Activated CD4-positive, alpha-beta memory T cell treated with anti-CD3 and anti-CD28 coated beads for 36 hours (primary cell): ENCODE results near the gene CCER1. TPM values are rescaled to one million over a fixed set of nuclear protein-coding genes. Genes with fewer than 3 reads are reported as not detected.
A peak's percentile ranks its signal among the peaks of the same experiment; 100 is the strongest.

Experiments
- CTCF ChIA-PET: fragments of 350-600 bp; sonication (Branson Sonifier 250); formaldehyde crosslinking; loops from one replicate; lab custom pipeline; 2021; ENCODE audit warnings: antibody characterized with exemption, inconsistent platforms; lab: Charles Lee
- POLR2A ChIA-PET: fragments of 350-600 bp; sonication (Branson Sonifier 250); formaldehyde crosslinking; loops from one replicate; lab custom pipeline; 2021; ENCODE audit warnings: antibody characterized with exemption; lab: Charles Lee
- DNase-seq: peaks from one replicate; pipeline ENCODE4 v3.0.0-alpha.2; 2020
- H3K27ac Mint-ChIP-seq: one replicate; pipeline ENCODE4 v1.8.0; 2021; ENCODE audit warnings: mixed read lengths
- H3K27me3 Mint-ChIP-seq: one replicate; pipeline ENCODE4 v1.8.0; 2021; ENCODE audit warnings: mixed read lengths
- H3K36me3 Mint-ChIP-seq: one replicate; pipeline ENCODE4 v1.8.0; 2021; ENCODE audit warnings: mixed read lengths
- H3K4me1 Mint-ChIP-seq: one replicate; pipeline ENCODE4 v1.8.0; 2021; ENCODE audit warnings: low read depth, mixed read lengths
- H3K4me3 Mint-ChIP-seq: one replicate; pipeline ENCODE4 v1.8.0; 2021; ENCODE audit warnings: mild to moderate bottlenecking, mixed read lengths
- H3K9me3 Mint-ChIP-seq: one replicate; pipeline ENCODE4 v1.8.0; 2021; ENCODE audit warnings: mixed read lengths
- intact Hi-C: fragments of 100-400 bp; cut with micrococcal nuclease; formaldehyde crosslinking; loops from one replicate; pipeline ENCODE4 v1.15.1; 2023
- total RNA-seq, 2 experiments: library from RNA; stranded (reverse); gene quantifications; one replicate each; pipeline ENCODE4 v1.2.3, GENCODE V29; 2021

CCER1 gene
- total RNA-seq, 2 experiments from 2014 or later: not detected

GRCh38 chr12:90963946-90964345 lies 9.0 kb upstream of the CCER1 start:
- DNase-seq: no peak
- H3K9me3 Mint-ChIP-seq: no peaks in the 10 kb centered on the region
- intact Hi-C loops: no loop called here
- H3K27ac Mint-ChIP-seq: no peak overlapping the region
- ChIA-PET POLR2A (no interaction called here), CTCF (no interaction called here)
- H3K4me1 Mint-ChIP-seq: no peaks in the 10 kb centered on the region
- no peak overlapping the region for H3K4me3 Mint-ChIP-seq
- peaks cover 3% of the 10 kb centered on the region for H3K27me3 Mint-ChIP-seq
- no peaks in the 10 kb centered on the region for H3K36me3 Mint-ChIP-seq

GRCh38 chr12:90961154-90961553 lies 6.2 kb upstream of the CCER1 start:
- CTCF ChIA-PET: interaction anchor here (0.7 to 0.8 kb wide), 2 partner anchors 16 to 20 kb away, joined by 3 to 6 read pairs; no protein-coding TSS in a partner anchor
- intact Hi-C loops: no loop called here
- Mint-ChIP-seq H3K27ac (no peak overlapping the region), H3K4me1 (no peaks in the 10 kb centered on the region), H3K9me3 (no peaks in the 10 kb centered on the region), H3K4me3 (no peak overlapping the region), H3K36me3 (no peaks in the 10 kb centered on the region), H3K27me3 (no peaks in the 10 kb centered on the region)
- no peak for DNase-seq
- POLR2A ChIA-PET: no interaction called here

GRCh38 chr12:90959538-90960139 lies 4.7 kb upstream of the CCER1 start:
- CTCF ChIA-PET: interaction anchor here (2.3 kb wide), 1 partner anchor 14 kb away, joined by 18 read pairs; no protein-coding TSS in a partner anchor
- DNase-seq: no peak
- no peak overlapping the region for H3K27ac Mint-ChIP-seq
- no peaks in the 10 kb centered on the region for H3K4me1 Mint-ChIP-seq
- H3K4me3 Mint-ChIP-seq: no peak overlapping the region
- POLR2A ChIA-PET: no interaction called here
- H3K27me3 Mint-ChIP-seq: no peaks in the 10 kb centered on the region
- no peaks in the 10 kb centered on the region for H3K9me3 Mint-ChIP-seq
- no peaks in the 10 kb centered on the region for H3K36me3 Mint-ChIP-seq
- intact Hi-C loops: loop anchor here (1.0 kb wide), 1 partner anchor 14 kb away; no protein-coding TSS in a partner anchor

- no peaks in the 10 kb centered on the region for H3K27me3 Mint-ChIP-seq
- ChIA-PET CTCF (interaction anchor here (2.3 kb wide), 1 partner anchor 13 kb away, joined by 18 read pairs; no protein-coding TSS in a partner anchor), POLR2A (no interaction called here)
- no peak overlapping the region for H3K27ac Mint-ChIP-seq
- no peaks in the 10 kb centered on the region for H3K9me3 Mint-ChIP-seq
- intact Hi-C loops: loop anchor here (1.0 kb wide), 1 partner anchor 14 kb away; no protein-coding TSS in a partner anchor
- H3K36me3 Mint-ChIP-seq: no peaks in the 10 kb centered on the region
- H3K4me3 Mint-ChIP-seq: no peak overlapping the region
- no peak for DNase-seq
- no peaks in the 10 kb centered on the region for H3K4me1 Mint-ChIP-seq
Observed at GRCh38 chr12:90959032-90959431, 4.1 kb upstream of the CCER1 start.

GRCh38 chr12:90958347-90958746 lies 3.4 kb upstream of the CCER1 start:
- ChIA-PET CTCF (interaction anchor here (0.6 to 2.3 kb wide), 3 partner anchors 8 to 17 kb away, joined by 3 to 18 read pairs (median 3); no protein-coding TSS in a partner anchor), POLR2A (no interaction called here)
- H3K27me3 Mint-ChIP-seq: no peaks in the 10 kb centered on the region
- no peak for DNase-seq
- no peak overlapping the region for H3K27ac Mint-ChIP-seq
- intact Hi-C loops: no loop called here
- H3K36me3 Mint-ChIP-seq: no peaks in the 10 kb centered on the region
- no peaks in the 10 kb centered on the region for H3K4me1 Mint-ChIP-seq
- no peak overlapping the region for H3K4me3 Mint-ChIP-seq
- no peaks in the 10 kb centered on the region for H3K9me3 Mint-ChIP-seq

- CTCF ChIA-PET: no interaction called here
- no peak overlapping the region for H3K27ac Mint-ChIP-seq
- no peak for DNase-seq
- no peak overlapping the region for H3K4me3 Mint-ChIP-seq
- no peaks in the 10 kb centered on the region for H3K4me1 Mint-ChIP-seq
- H3K27me3 Mint-ChIP-seq: no peaks in the 10 kb centered on the region
- intact Hi-C loops: no loop called here
- H3K9me3 Mint-ChIP-seq: no peaks in the 10 kb centered on the region
- no peaks in the 10 kb centered on the region for H3K36me3 Mint-ChIP-seq
- POLR2A ChIA-PET: no interaction called here
Observed at GRCh38 chr12:90954428-90954827, 548 bp downstream of the CCER1 start.

- Mint-ChIP-seq H3K9me3 (no peaks in the 10 kb centered on the region), H3K27ac (no peak overlapping the region), H3K4me1 (no peaks in the 10 kb centered on the region), H3K4me3 (no peak overlapping the region), H3K36me3 (no peaks in the 10 kb centered on the region), H3K27me3 (no peaks in the 10 kb centered on the region)
- DNase-seq: peak; percentile 19
- POLR2A ChIA-PET: no interaction called here
- CTCF ChIA-PET: no interaction called here
- intact Hi-C loops: no loop called here
Observed at GRCh38 chr12:90953956-90954421, 987 bp downstream of the CCER1 start.

- intact Hi-C loops: no loop called here
- Mint-ChIP-seq H3K27me3 (no peaks in the 10 kb centered on the region), H3K9me3 (no peaks in the 10 kb centered on the region), H3K4me3 (no peak overlapping the region), H3K36me3 (no peaks in the 10 kb centered on the region), H3K27ac (no peak overlapping the region), H3K4me1 (no peaks in the 10 kb centered on the region)
- DNase-seq: no peak
- CTCF ChIA-PET: interaction anchor here (0.7 kb wide), 1 partner anchor 272 kb away, joined by 3 read pairs; no protein-coding TSS in a partner anchor
- POLR2A ChIA-PET: no interaction called here
Observed at GRCh38 chr12:90951432-90952105, 3.4 kb downstream of the CCER1 start.

GRCh38 chr12:90947869-90948268 lies 7.1 kb downstream of the CCER1 start:
- H3K4me3 Mint-ChIP-seq: no peak overlapping the region
- H3K9me3 Mint-ChIP-seq: no peaks in the 10 kb centered on the region
- no peaks in the 10 kb centered on the region for H3K4me1 Mint-ChIP-seq
- no peak for DNase-seq
- intact Hi-C loops: loop anchor here (10.0 kb wide), 1 partner anchor 1403 kb away; no protein-coding TSS in a partner anchor
- no peak overlapping the region for H3K27ac Mint-ChIP-seq
- CTCF ChIA-PET: no interaction called here
- no peaks in the 10 kb centered on the region for H3K27me3 Mint-ChIP-seq
- POLR2A ChIA-PET: no interaction called here
- no peaks in the 10 kb centered on the region for H3K36me3 Mint-ChIP-seq

GRCh38 chr12:90945070-90945649 lies 9.8 kb downstream of the CCER1 start:
- Mint-ChIP-seq H3K9me3 (no peaks in the 10 kb centered on the region), H3K27ac (no peak overlapping the region), H3K27me3 (no peaks in the 10 kb centered on the region), H3K36me3 (no peaks in the 10 kb centered on the region), H3K4me3 (no peak overlapping the region), H3K4me1 (no peaks in the 10 kb centered on the region)
- intact Hi-C loops: loop anchor here (1.0 to 10.0 kb wide), 4 partner anchors 14 to 1400 kb away; no protein-coding TSS in a partner anchor
- ChIA-PET POLR2A (no interaction called here), CTCF (interaction anchor here (0.5 to 3.0 kb wide), 9 partner anchors 14 to 1779 kb away, joined by 3 to 18 read pairs (median 4); no protein-coding TSS in a partner anchor)
- DNase-seq: no peak

- no peak for DNase-seq
- intact Hi-C loops: loop anchor here (10.0 kb wide), 1 partner anchor 1398 kb away; no protein-coding TSS in a partner anchor
- no peak overlapping the region for H3K27ac Mint-ChIP-seq
- no peaks in the 10 kb centered on the region for H3K4me1 Mint-ChIP-seq
- peaks cover 6% of the 10 kb centered on the region for H3K27me3 Mint-ChIP-seq
- H3K9me3 Mint-ChIP-seq: no peaks in the 10 kb centered on the region
- ChIA-PET CTCF (interaction anchor here (0.6 to 0.7 kb wide), 2 partner anchors 385 to 519 kb away, joined by 3 read pairs; no protein-coding TSS in a partner anchor), POLR2A (no interaction called here)
- H3K4me3 Mint-ChIP-seq: no peak overlapping the region
- H3K36me3 Mint-ChIP-seq: no peaks in the 10 kb centered on the region
Observed at GRCh38 chr12:90943255-90943654, 11.7 kb downstream of the CCER1 start.
